HCT116 (cell line): Measurements from ENCODE around the gene DPP10. TPM values are rescaled to one million over a fixed set of nuclear protein-coding genes. Genes with fewer than 3 reads are reported as not detected.

Experiments
- ATAC-seq: fragments of 200-7000 bp; cut with Tn5 transposase; 2 replicates; pipeline ENCODE4 v1.9.1; 2020; ENCODE audit warnings: mild to moderate bottlenecking, moderate library complexity
- BruUV-seq: library from RNA; stranded (reverse); fragments of 400-500 nt; replicated peaks from 2 replicates; lab custom pipeline; 2021; lab: Mats Ljungman, UMichigan
- CTCF ChIA-PET: fragments of 300-600 bp; sonication (Branson Sonifier 250); formaldehyde crosslinking; loops from one replicate; lab custom pipeline; 2021; ENCODE audit warnings: antibody characterized with exemption; lab: Charles Lee
- POLR2A ChIA-PET: fragments of 300-600, 350-600 bp; sonication (Branson Sonifier 250); formaldehyde crosslinking; loops from one replicate; lab custom pipeline; 2021; ENCODE audit warnings: antibody characterized with exemption; lab: Charles Lee
- RAD21 ChIA-PET, 2 experiments: fragments of 300-600 bp; sonication (Branson Sonifier 250); formaldehyde crosslinking; loops; one replicate each; lab custom pipeline; 2023; ENCODE audit warnings: low total read pairs in 2 of 2; ENCODE audit not compliant: uncharacterized antibody in 2 of 2, unreplicated experiment in 2 of 2, low non-redundant PET in 1 of 2; lab: Charles Lee
- DNase-seq: peaks from one replicate; pipeline ENCODE4 v3.0.0-alpha.2; 2010; ENCODE audit warnings: low read depth, low spot score
- H2AFZ ChIP-seq: fragments of 200-600 bp; shearing (Covaris generic), sonication (generic); 2 replicates; pipeline ENCODE4 v1.6.1; 2017; ENCODE audit warnings: low read depth, mixed run types, mixed read lengths, antibody characterized with exemption, low read length; ENCODE audit not compliant: poor library complexity, severe bottlenecking
- H3K27ac ChIP-seq: 2 replicates; pipeline ENCODE4 v1.5.1; 2012; ENCODE audit warnings: low read depth, low read length
- H3K27me3 ChIP-seq: fragments of 200-600 bp; sonication (generic); 2 replicates; pipeline ENCODE4 v1.6.1; 2016; ENCODE audit warnings: mixed run types, low read length, mixed read lengths; ENCODE audit not compliant: insufficient read depth
- H3K36me3 ChIP-seq, 2 experiments: fragments of 200-500 bp in 1 of 2; fragments of 200-600 bp in 1 of 2; sonication (Bioruptor generic) in 1 of 2; sonication (generic) in 1 of 2; 2 replicates each; pipeline versions ENCODE4 v1.5.1 to v1.6.1; 2014 to 2016; ENCODE audit warnings: low read length in 2 of 2, inconsistent platforms in 1 of 2, mixed read lengths in 1 of 2, mixed run types in 1 of 2; ENCODE audit not compliant: insufficient read depth in 2 of 2, control insufficient read depth in 1 of 2
- H3K4me1 ChIP-seq, 2 experiments: fragments of 200-600 bp in 1 of 2; sonication (generic) in 1 of 2; 2 replicates each; pipeline versions ENCODE4 v1.5.1 to v1.6.1; 2012 to 2017; ENCODE audit warnings: low read length in 2 of 2, inconsistent platforms in 1 of 2, mild to moderate bottlenecking in 1 of 2, mixed read lengths in 1 of 2, mixed run types in 1 of 2, moderate library complexity in 1 of 2; ENCODE audit not compliant: insufficient read depth in 2 of 2, control insufficient read depth in 1 of 2
- H3K4me2 ChIP-seq: fragments of 200-600 bp; sonication (generic); 2 replicates; pipeline ENCODE4 v1.6.1; 2017; ENCODE audit warnings: mixed run types, low read length, mixed read lengths
- H3K4me3 ChIP-seq, 2 experiments: fragments of 200-600 bp in 1 of 2; sonication (generic) in 1 of 2; replicated peaks in 1 of 2; 2 replicates each; pipeline ENCODE4 v1.5.1; 2011 to 2016; ENCODE audit warnings: low read length in 2 of 2, control low read depth in 1 of 2, low read depth in 1 of 2, mild to moderate bottlenecking in 1 of 2, mixed read lengths in 1 of 2, mixed run types in 1 of 2
- H3K79me2 ChIP-seq: fragments of 200-600 bp; sonication (generic); 2 replicates; pipeline ENCODE4 v1.6.1; 2017; ENCODE audit warnings: mild to moderate bottlenecking, mixed run types, low read length, moderate library complexity, mixed read lengths; ENCODE audit not compliant: insufficient read depth
- H3K9ac ChIP-seq: fragments of 200-600 bp; sonication (generic); 2 replicates; pipeline ENCODE4 v1.6.1; 2016; ENCODE audit warnings: low read length, mixed read lengths
- H3K9me2 ChIP-seq: fragments of 200-600 bp; sonication (generic), shearing (Covaris generic); 2 replicates; pipeline ENCODE4 v1.6.1; 2017; ENCODE audit warnings: mixed run types, mild to moderate bottlenecking, moderate library complexity; ENCODE audit not compliant: insufficient read depth
- H3K9me3 ChIP-seq, 2 experiments: fragments of 200-500 bp in 1 of 2; fragments of 200-600 bp in 1 of 2; sonication (Bioruptor generic) in 1 of 2; sonication (generic) in 1 of 2; 2 replicates each; pipeline ENCODE4 v1.6.1; 2014 to 2017; ENCODE audit warnings: low read length in 2 of 2, mixed read lengths in 2 of 2, inconsistent platforms in 1 of 2, low read depth in 1 of 2, mild to moderate bottlenecking in 1 of 2, mixed run types in 1 of 2, moderate library complexity in 1 of 2; ENCODE audit not compliant: control insufficient read depth in 1 of 2, insufficient read depth in 1 of 2
- H4K20me1 ChIP-seq: fragments of 200-600 bp; sonication (generic), shearing (Covaris generic); 2 replicates; pipeline ENCODE4 v1.6.1; 2017; ENCODE audit warnings: mixed run types, mild to moderate bottlenecking, moderate library complexity; ENCODE audit not compliant: insufficient read depth
- CBX3 ChIP-seq: IDR thresholded peaks from 2 replicates; pipeline ENCODE4 v1.6.1; 2012; ENCODE audit warnings: low read depth
- CEBPB ChIP-seq: IDR thresholded peaks from 2 replicates; pipeline ENCODE4 v1.6.1; 2012; ENCODE audit warnings: low read depth
- EGR1 ChIP-seq: IDR thresholded peaks from 2 replicates; pipeline ENCODE4 v1.6.1; 2012; ENCODE audit warnings: low read depth
- ELF1 ChIP-seq: IDR thresholded peaks from 2 replicates; pipeline ENCODE4 v1.6.1; 2012; ENCODE audit warnings: low read depth, borderline replicate concordance
- EZH2 ChIP-seq: fragments of 200-600 bp; sonication (generic); IDR thresholded peaks from 2 replicates; pipeline ENCODE4 v1.6.1; 2017; ENCODE audit warnings: antibody characterized with exemption, mixed run types
- FOSL1 ChIP-seq: IDR thresholded peaks from 2 replicates; pipeline ENCODE4 v1.6.1; 2012; ENCODE audit warnings: low read depth
- POLR2A ChIP-seq: IDR thresholded peaks from 2 replicates; pipeline ENCODE4 v1.7.0; 2011; ENCODE audit warnings: borderline replicate concordance; ENCODE audit not compliant: insufficient read depth, insufficient read length; ENCODE audit errors: extremely low read depth
- POLR2AphosphoS5 ChIP-seq: IDR thresholded peaks from 2 replicates; pipeline ENCODE4 v1.6.1; 2011; ENCODE audit warnings: mild to moderate bottlenecking, low read depth, low read length, moderate library complexity
- RAD21 ChIP-seq: IDR thresholded peaks from 2 replicates; pipeline ENCODE4 v1.6.1; 2012; ENCODE audit warnings: low read depth, mild to moderate bottlenecking
- SIN3A ChIP-seq: IDR thresholded peaks from 2 replicates; pipeline ENCODE4 v1.6.1; 2012; ENCODE audit warnings: low read depth
- SP1 ChIP-seq: IDR thresholded peaks from 2 replicates; pipeline ENCODE4 v1.6.1; 2012; ENCODE audit warnings: low read depth
- SRF ChIP-seq: IDR thresholded peaks from 2 replicates; pipeline ENCODE4 v1.6.1; 2012; ENCODE audit warnings: low read depth
- YY1 ChIP-seq: IDR thresholded peaks from 2 replicates; pipeline ENCODE4 v1.6.1; 2011; ENCODE audit warnings: low read length, low read depth, moderate library complexity, mild to moderate bottlenecking; ENCODE audit not compliant: insufficient replicate concordance; ENCODE audit errors: extremely low read depth
- ZNF274 ChIP-seq: fragments of 200-500 bp; sonication (Bioruptor generic); IDR thresholded peaks from 2 replicates; pipeline ENCODE4 v1.6.1; 2014; ENCODE audit warnings: mild to moderate bottlenecking, low read depth, low read length, inconsistent platforms
- intact Hi-C: fragments of 100-400 bp; cut with micrococcal nuclease; formaldehyde crosslinking; loops from 2 replicates; pipeline ENCODE4 v1.10.0; 2022
- total RNA-seq: library from RNA; stranded (reverse); gene quantifications from one replicate; pipeline ENCODE4 v1.2.1, GENCODE V29; 2021; ENCODE audit not compliant: unreplicated experiment
- TF ChIP-seq, protein P1 (sequence below): IDR thresholded peaks from 2 replicates; pipeline ENCODE4 v1.6.1; 2011; ENCODE audit warnings: mild to moderate bottlenecking, low read length, moderate library complexity; ENCODE audit not compliant: insufficient replicate concordance; ENCODE audit errors: extremely low read depth
- TF ChIP-seq, protein P2 (sequence below): IDR thresholded peaks from 2 replicates; pipeline ENCODE4 v1.6.1; 2012

DPP10 gene
- total RNA-seq, 1 experiment from 2014 or later: not detected

GRCh38 chr2:114784046-114784445 lies 341.6 kb downstream of the DPP10 start:
- no peak overlapping the region for H3K9ac ChIP-seq
- no peak overlapping the region for H2AFZ ChIP-seq
- H3K4me1 ChIP-seq: no peaks in the 10 kb centered on the region
- H3K4me2 ChIP-seq: no peak overlapping the region
- TF ChIP-seq ZNF274 (no peak), SRF (no peak), ELF1 (no peak), EZH2 (no peak), CEBPB (no peak), SIN3A (no peak), EGR1 (no peak), SP1 (no peak), RAD21 (no peak), YY1 (no peak), POLR2A (no peak), FOSL1 (no peak), POLR2AphosphoS5 (no peak), CBX3 (no peak)
- TF ChIP-seq, protein P1, sequence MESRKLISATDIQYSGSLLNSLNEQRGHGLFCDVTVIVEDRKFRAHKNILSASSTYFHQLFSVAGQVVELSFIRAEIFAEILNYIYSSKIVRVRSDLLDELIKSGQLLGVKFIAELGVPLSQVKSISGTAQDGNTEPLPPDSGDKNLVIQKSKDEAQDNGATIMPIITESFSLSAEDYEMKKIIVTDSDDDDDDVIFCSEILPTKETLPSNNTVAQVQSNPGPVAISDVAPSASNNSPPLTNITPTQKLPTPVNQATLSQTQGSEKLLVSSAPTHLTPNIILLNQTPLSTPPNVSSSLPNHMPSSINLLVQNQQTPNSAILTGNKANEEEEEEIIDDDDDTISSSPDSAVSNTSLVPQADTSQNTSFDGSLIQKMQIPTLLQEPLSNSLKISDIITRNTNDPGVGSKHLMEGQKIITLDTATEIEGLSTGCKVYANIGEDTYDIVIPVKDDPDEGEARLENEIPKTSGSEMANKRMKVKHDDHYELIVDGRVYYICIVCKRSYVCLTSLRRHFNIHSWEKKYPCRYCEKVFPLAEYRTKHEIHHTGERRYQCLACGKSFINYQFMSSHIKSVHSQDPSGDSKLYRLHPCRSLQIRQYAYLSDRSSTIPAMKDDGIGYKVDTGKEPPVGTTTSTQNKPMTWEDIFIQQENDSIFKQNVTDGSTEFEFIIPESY: no peak
- TF ChIP-seq, protein P2, sequence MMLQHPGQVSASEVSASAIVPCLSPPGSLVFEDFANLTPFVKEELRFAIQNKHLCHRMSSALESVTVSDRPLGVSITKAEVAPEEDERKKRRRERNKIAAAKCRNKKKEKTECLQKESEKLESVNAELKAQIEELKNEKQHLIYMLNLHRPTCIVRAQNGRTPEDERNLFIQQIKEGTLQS: no peak
- H3K36me3 ChIP-seq: no peaks in the 10 kb centered on the region
- no peaks in the 10 kb centered on the region for H4K20me1 ChIP-seq
- no peaks in the 10 kb centered on the region for H3K9me2 ChIP-seq
- ATAC-seq: no peak
- no peaks in the 10 kb centered on the region for H3K79me2 ChIP-seq
- BruUV-seq: no TSS peak
- intact Hi-C loops: no loop called here
- H3K9me3 ChIP-seq: peaks cover 18 to 25% of the 10 kb centered on the region in 2 experiments; a peak in 2 of 4 replicates
- ChIA-PET RAD21 (no interaction called here), CTCF (no interaction called here), POLR2A (no interaction called here)
- no peak overlapping the region for H3K27ac ChIP-seq
- no peak overlapping the region for H3K4me3 ChIP-seq
- no peaks in the 10 kb centered on the region for H3K27me3 ChIP-seq
- DNase-seq: no peak
